ENCODE measurements around the gene SPTBN5.

DNA sequence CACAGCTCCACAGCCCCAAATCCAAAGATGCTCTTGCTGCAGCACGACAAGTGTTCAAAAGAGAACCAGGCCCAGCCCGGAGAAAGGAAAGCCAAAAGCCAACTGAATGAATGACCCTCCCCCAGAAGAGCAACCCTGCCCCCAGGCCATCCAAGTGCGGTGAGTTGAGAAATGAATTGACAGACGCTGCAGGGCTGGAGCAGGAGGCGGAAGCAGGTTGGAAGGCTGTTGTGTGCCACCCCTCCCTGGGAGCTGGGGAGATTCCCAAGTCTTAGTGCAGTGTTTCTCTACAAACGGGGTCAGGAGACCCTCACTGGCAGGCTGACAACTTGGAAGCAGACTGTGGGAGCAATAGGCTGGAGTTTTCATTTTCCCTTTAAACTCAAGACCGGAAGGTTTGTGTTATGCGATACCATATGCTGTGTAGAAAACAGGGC, 3.5 kb upstream of the SPTBN5 start:
- no peak for TF ChIP-seq CREB1 (CRISPR knock-in tag; IDR thresholded peaks at IDR 0.05)
- TF ChIP-seq, protein P1, sequence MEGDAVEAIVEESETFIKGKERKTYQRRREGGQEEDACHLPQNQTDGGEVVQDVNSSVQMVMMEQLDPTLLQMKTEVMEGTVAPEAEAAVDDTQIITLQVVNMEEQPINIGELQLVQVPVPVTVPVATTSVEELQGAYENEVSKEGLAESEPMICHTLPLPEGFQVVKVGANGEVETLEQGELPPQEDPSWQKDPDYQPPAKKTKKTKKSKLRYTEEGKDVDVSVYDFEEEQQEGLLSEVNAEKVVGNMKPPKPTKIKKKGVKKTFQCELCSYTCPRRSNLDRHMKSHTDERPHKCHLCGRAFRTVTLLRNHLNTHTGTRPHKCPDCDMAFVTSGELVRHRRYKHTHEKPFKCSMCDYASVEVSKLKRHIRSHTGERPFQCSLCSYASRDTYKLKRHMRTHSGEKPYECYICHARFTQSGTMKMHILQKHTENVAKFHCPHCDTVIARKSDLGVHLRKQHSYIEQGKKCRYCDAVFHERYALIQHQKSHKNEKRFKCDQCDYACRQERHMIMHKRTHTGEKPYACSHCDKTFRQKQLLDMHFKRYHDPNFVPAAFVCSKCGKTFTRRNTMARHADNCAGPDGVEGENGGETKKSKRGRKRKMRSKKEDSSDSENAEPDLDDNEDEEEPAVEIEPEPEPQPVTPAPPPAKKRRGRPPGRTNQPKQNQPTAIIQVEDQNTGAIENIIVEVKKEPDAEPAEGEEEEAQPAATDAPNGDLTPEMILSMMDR (IDR thresholded peaks at IDR 0.05): no peak
- TF ChIP-seq SP1 (CRISPR knock-in tag; conservative IDR thresholded peaks at IDR 0.05): no peak
- no peak for TF ChIP-seq TEAD4 (CRISPR knock-in tag; IDR thresholded peaks at IDR 0.05)
- no peak for TF ChIP-seq IRF2 (CRISPR knock-in tag; IDR thresholded peaks at IDR 0.05; ENCODE audit: borderline replicate concordance, low read depth)
- TF ChIP-seq, protein P2, sequence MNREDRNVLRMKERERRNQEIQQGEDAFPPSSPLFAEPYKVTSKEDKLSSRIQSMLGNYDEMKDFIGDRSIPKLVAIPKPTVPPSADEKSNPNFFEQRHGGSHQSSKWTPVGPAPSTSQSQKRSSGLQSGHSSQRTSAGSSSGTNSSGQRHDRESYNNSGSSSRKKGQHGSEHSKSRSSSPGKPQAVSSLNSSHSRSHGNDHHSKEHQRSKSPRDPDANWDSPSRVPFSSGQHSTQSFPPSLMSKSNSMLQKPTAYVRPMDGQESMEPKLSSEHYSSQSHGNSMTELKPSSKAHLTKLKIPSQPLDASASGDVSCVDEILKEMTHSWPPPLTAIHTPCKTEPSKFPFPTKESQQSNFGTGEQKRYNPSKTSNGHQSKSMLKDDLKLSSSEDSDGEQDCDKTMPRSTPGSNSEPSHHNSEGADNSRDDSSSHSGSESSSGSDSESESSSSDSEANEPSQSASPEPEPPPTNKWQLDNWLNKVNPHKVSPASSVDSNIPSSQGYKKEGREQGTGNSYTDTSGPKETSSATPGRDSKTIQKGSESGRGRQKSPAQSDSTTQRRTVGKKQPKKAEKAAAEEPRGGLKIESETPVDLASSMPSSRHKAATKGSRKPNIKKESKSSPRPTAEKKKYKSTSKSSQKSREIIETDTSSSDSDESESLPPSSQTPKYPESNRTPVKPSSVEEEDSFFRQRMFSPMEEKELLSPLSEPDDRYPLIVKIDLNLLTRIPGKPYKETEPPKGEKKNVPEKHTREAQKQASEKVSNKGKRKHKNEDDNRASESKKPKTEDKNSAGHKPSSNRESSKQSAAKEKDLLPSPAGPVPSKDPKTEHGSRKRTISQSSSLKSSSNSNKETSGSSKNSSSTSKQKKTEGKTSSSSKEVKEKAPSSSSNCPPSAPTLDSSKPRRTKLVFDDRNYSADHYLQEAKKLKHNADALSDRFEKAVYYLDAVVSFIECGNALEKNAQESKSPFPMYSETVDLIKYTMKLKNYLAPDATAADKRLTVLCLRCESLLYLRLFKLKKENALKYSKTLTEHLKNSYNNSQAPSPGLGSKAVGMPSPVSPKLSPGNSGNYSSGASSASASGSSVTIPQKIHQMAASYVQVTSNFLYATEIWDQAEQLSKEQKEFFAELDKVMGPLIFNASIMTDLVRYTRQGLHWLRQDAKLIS (CRISPR knock-in tag; IDR thresholded peaks at IDR 0.05; ENCODE audit: borderline replicate concordance): no peak
